ENCODE measurements around the gene CACNA2D3.

Gene CACNA2D3

DNA sequence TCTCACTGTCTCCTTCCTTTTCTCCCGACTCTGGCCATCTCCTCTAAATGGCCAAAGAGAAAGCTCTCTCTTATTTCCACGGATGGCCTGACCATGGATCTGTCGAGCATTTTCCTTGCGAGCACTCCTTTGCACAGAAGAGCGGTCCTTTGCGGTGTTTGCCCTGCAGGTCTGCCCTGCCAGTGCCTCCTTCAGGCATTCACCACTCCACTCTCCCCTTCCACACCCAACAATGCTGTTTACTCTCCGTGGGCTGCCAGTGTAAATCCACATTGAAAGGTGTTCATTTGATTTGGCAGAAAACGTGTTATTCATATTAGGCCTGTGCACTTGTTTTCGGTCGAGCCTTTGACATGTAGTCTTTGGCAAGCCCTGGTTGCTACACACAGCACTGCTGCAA, 49.6 kb downstream of the CACNA2D3 start:
- no peak for DNase-seq

DNA sequence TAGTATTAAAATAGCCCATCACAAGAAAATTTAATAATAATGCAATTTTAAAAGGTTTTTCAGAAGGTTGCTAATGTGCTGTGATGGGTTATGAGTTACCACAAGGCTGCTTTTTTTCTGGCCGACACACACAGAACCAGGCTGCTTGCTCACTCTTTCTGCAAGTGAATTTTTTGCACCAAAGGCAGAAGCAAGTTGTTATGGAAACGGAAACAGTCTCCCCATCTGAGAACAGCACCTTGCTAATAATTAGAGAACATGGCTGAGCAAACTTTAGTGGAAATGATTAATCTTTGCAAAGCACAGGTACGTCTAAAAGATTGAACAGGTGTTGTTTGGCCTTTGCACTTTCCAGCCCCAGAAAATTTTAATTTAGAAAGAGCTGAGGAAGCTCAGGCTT, 51.0 kb downstream of the CACNA2D3 start:
- no peak for DNase-seq

DNA sequence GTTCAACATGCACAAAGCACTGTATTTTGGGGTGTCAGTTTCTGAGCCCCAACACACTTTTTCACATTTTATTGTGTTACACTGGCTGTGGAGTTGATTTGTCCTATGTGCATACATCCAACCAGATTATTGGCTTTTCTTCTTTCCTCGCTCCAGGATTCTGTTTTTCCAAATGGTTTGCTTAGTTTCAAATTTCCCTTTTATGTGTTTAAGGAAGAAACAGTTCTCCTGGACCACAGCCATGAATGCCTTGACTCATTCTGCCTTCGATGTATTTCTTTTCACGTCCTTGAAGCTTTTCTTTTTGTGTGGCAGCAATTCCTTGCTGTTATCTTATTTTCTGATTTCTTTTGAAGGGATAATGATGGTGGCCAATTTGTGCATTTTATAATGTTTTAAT, 53.8 kb downstream of the CACNA2D3 start:
- DNase-seq, result no peak

DNA sequence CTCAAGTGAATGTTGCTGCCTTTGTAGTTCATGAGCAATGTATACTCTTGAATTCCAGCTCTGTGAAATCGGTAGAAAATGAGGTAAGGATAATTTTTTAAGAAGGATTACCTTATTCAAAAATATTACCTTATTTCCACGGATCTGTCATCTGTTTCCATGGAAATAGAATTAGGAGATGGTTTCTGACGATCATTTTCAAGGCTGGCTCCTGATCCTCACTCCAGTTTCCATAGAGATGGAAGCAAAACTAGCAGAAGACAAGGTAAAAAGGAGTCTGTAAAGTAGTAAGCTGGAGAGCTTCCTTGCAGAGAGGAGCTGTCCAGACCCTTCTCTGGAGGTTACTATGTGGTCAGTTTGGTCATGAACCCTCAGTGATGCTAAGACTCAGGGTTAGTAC, 55.5 kb downstream of the CACNA2D3 start:
- DNase-seq, result no peak

DNA sequence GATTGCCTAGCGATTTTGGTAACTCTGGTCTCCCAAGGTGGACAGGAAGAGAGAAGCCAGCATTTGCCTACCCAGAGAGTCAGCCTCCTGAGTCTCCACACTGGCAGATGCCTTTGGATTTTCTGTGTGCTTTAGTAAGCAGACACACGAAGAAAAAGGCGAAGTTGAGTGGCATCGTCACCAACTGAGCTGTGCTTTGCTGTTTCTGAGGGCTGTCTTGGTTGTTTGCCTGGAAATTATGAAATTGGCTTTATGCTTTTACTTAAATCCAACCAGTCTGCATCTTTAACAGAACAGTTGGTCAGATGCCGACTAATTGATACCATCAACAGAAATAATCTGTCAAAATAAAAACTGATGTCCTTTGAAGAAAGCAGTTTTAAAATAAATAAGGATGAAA, 56.0 kb downstream of the CACNA2D3 start:
- no peak for DNase-seq

DNA sequence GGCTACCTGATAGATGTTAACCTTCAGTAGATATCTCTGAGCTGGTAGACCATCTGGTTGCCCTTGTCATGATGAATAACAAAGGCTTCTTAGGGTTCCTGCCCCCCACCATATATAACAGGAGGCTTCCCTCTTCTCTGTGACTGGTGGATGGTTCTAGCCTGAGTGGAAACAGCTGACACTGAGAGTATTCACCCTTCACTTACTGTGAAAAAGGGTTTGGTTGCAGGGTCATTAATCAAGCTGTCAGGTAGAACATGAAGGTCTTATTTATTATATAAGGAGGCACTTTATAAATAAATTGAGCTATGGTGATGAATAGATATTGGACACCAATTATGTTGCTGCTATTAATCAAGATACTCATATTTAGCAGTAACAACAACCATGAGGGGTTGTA, 58.6 kb downstream of the CACNA2D3 start:
- no peak for DNase-seq

DNA sequence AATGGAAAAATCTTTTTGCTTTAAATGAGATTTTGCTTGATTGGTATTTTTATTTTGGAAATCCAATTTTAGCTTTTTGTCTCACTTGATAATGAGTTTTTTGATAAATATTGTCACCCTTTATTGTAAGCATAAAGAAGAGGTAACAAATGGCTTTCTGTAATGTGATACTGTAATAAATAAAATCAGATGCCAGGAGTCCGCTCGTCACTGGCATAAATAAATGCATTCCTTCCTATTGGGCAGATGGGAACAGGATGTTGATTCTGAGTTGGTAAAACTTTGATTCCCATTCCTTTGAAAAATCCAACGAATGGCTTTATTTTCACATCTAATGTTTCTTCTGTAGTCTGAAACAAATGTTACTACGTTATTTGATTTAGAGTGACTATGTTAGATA, 59.9 kb downstream of the CACNA2D3 start:
- DNase-seq, result no peak

DNA sequence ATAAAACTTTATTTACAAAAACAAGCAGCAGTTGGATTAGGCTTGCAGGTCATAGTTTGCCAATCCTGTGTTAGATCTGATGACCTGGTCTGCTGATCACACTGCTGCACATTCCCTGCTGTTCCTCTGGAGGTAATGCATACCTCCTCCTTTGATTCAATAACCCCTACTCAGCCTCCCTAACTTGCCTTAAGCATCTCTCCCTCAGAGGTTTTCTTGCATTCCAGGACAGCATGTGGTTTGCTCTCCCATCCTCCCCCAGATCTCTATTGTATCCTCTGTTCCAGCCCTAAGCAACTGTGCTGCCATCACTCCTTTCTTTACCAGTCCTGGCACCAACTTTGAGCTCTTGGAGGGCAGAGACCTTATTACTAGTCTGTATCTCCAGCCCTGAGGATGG, 63.4 kb downstream of the CACNA2D3 start:
- DNase-seq, result no peak

DNA sequence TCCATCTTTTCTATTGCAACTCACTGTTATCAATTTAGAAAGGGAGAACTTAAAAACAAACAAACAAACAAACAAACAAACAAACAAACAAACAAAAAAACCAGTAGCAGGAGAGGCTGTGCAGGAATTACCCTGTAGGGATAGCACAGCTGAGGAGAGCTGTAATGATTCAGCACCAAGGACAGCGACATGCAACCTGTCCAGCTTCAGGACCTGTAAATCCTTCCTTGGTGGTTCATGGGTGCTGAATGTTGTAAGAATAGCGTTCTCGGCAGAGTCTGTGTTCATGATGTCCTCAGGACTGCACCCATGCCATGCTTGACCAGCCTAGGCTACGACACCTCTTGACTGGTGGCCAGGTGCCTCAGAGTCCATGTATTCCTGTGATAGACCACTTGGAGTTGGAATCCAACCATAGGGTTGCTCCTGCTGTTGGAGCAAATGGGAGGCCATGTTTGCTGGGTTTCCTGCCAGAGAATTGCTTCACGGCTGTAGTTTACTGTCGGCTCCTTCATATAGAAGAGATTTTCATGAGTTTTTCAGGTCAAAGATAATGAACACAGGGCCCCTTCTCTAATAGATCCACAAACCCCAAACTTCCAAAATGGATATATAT, 65.9 kb downstream of the CACNA2D3 start:
- peak; percentile 3 to 7 for DNase-seq

DNA sequence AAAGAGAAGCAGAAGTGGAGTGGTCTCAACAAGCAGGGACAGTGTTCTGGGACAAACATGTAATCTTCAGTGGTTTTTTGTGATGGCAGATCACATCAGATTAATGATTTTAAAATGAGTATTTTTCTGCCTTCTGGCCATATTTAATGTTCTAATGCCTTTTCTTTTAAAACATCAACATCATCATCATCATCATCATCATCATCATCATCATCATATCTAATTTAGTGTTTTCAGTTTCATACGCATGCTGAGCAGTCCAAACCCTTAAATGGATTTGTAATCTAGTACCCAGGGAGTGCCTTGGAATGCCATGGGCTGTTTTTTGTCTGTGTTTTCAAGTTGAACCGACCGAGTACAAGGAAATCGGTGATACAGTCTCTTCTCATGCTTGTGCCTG, 68.9 kb downstream of the CACNA2D3 start:
- no peak for DNase-seq

DNA sequence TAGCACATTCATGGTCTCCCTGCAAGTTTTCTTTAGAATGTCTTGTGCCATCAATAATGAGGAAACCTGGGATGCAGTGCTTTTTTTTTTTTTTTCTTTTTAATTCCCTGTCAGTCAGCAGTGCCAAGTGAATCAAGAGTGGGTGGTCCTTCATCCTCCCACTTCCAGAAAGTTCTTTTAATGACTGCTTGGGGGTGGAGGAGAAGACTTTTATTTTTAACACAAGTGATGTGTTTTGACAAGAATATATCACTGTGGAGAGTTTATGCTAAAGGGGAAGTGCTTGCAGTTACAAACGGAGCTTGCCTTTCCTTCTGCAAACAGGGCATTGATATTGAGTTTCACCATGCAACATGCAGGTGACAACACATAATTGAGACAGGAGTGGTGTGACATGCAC, 69.7 kb downstream of the CACNA2D3 start:
- no peak for DNase-seq

DNA sequence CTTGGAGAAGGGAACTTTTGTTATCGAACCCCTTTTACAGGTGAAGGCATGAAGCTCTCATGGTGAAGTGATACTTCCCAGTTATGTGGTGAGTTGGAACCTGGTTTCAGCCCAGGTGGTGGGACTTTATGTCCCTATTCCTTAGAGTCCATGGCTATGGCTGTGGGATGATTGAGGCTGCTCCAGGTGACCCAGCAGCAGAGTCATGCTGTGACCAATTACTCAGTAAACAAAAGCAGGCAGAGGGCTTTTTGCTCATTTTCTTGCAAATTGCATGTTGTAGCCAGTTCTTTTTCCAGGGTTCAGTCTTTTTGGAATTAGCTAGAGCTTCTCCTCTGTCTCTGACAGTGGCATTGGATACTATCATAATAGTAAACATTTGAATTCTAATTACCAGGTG, 70.7 kb downstream of the CACNA2D3 start:
- no peak for DNase-seq

DNA sequence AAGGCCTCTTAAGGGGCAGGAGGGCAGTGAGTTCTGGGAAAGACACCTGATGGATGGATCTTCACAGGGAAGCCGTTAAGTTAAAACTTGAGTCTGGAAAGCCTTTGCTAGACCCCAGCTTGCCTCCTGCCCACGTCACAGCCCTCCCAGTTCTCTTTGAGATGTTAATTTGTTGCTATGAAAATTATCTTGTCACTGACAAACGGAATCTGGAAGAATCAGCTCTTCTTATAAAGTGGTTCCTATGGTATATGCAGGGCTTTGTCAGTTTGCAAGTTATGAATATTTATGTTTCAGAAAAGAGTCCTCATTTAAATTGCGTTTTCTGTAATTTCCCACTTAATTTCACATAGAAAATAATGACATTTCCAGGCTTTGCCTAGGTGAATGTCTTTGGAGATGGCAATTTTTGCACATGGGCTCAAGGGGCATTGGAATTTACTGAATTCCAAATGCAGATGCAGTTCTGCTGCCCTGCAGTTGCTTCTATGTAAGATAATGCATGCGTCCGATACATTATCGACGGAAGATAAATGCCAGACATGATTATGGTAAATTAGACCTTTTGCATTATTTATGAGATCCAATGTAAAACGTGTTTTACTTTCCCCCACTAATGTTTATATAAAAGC, 74.1 kb downstream of the CACNA2D3 start:
- no peak for DNase-seq

DNA sequence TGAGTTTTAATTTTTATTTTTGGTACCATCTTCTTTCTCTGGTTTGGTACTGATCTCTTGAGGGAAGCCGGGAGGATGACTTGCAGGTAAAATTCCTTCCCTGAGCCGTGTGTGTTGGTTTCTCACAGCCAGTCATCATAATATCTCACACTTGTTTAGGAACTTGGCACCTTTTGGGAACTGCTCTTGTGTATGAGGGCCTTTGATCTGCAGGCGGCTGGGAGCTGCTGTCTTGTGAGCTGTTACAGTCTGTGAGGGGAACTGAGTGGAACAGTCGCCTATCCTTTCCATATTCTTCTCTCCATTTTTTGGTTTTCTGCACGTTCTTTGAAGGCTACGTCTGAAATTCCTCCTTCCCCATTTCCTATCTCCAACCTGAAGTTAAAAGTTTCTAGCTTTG, 75.2 kb downstream of the CACNA2D3 start:
- DNase-seq, result no peak

DNA sequence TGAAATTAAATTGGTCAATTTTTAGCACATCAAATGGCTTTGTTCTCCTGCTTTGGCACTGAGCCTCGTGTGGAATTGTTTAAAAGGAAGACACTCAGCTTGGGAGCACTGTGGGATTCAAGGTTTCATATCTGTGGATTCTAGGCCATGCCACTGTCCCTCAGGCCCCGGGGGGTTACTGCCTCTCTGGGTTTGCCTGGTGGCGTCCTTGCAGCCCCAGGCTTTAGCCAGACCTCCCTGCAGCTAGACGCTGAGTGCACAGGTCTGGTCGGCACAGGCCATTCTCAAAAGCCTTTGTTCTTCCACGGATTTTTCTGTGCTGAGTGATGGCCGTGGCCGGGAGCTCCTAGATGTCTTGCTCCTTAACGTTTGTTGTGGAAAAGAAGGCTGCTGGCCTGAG, 76.2 kb downstream of the CACNA2D3 start:
- no peak for DNase-seq

DNA sequence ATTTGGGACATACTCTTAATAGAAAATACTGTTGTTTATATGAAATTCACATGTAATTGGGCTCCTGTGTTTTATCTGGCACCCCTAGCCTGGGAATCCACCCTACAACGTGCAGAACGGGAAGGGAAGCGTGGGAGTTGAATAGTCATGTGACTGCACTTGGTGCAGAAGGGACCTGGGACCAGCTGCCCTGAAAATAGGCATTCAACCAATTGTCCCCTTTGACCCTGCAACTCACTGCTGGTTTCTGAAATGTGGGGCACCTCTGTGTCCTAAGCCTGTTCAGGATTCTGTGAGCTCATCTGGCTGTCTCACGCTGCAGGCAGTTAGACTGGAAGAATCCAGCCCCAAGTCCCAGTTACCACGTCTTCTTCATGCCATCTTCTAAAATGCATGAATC, 79.7 kb downstream of the CACNA2D3 start:
- no peak for DNase-seq

DNA sequence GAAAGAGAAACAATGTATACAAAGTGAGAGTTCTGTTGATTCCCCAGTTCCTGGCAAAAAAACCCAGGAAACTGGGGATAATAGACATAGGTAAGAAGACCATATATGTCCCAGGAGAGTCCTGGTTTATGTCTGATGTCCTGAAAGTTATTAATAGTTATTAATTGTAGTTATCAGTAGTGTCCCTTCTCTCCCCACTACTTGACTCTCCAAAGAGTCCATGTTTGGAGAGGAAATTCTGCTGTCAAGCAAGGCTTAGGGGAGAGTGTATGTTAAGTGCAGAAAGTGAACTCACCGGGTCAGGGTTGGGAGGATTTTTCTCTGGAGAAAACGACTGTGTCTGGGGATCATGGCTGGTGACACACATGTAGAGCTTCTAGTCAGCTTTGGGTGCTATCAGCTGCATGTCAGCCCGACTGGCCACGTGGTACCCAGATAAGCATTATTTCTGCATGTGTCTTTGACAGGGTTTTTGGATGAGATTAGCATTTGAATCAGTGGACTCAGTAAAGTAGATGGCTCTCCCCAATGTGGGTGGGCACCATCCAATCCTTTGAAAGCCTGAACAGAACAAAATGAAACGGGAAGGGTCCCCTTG, 80.4 kb downstream of the CACNA2D3 start:
- no peak for DNase-seq

DNA sequence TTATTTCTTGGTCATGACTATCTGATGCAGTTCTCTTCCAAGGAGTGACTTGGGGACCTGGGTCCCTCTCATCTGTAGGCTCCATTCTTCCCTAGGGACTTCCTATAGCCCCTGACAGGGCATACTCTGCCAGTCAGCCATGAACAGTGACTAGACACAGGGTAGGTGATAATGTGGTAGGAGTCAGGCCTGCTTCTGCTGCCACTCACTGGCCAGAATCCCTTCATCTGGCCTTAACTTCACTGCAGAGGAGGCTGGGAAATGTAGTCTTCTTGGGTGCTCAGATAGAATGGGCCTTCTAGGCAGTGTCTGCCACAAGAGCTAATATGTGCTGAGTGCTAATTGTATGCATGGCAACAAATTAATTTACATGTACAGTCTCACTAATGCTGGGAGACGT, 84.5 kb downstream of the CACNA2D3 start:
- DNase-seq, result no peak

DNA sequence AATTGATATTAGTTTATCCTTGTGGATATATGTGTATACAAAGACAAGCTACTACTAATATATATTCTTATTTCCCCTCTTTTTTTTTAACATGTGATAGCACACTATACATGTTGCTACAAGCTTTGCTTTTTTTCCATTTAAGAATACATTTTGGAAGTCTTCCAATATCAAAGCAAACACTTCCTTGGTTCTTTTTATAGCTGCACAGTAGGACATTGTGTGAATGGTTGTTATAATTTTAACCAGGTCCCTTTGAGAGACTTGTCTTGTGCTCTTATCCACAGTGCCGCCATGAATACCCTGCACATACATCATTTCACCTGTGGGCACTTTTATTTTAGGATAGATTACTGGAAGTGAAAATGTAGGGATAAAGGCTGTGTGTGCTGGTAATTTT, 88.7 kb downstream of the CACNA2D3 start:
- DNase-seq, result no peak

DNA sequence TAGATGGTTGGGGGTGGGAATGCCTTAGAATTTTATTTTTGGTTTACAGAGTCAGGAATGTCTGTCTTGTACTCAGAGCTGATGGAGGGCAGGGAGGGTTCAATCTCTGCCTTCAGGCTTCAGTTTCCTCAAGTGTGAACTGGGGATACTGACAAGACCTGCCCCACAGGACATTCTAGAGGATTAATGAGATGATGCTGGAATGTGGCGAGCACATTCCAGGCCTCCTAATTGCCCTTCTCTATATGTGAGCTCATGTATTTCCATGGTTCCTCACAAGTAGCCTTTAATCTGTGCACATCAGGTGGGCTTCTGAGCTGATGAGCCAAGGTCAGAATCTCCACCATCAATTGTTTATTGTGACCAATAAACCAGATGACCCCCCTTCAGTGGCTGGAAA, 90.4 kb downstream of the CACNA2D3 start:
- no peak for DNase-seq

DNA sequence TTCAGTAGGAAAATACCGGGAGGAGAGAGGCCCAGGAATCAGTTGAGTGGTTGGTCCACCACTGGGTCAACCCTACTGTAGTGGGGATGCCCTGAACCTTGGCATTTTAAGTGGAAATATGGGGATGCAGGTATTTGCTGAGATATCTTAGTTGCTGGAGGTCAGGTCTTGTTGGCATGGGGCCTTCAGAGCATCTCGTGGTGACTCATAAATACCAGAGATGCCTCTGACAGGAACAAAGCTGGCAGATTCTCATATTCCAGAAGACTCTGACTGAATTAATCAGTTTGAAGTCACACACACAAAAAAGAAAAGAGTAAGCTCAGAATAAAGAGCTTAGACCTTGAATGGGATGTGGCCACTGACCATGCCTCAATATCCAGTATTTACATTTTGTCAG, 91.6 kb downstream of the CACNA2D3 start:
- DNase-seq, result no peak

DNA sequence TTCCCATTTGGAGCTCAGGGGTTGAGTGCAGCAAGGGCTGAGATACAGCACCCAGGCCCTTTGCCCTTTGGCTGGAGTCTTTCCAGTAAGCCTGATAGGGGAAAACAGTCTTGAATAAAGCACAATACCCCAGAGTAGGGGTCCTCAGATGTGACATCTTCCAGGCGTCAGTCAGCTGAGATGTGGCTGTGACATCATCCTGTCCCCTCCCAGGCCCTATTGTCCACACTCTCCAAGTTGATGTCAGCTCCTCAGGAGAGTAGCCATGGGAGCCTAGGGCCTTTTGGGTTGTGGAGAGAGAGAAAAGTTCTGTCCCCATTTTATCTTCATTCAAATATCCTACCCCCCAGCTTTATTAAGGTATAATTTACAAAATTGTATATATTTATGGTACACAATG, 92.5 kb downstream of the CACNA2D3 start:
- no peak for DNase-seq

DNA sequence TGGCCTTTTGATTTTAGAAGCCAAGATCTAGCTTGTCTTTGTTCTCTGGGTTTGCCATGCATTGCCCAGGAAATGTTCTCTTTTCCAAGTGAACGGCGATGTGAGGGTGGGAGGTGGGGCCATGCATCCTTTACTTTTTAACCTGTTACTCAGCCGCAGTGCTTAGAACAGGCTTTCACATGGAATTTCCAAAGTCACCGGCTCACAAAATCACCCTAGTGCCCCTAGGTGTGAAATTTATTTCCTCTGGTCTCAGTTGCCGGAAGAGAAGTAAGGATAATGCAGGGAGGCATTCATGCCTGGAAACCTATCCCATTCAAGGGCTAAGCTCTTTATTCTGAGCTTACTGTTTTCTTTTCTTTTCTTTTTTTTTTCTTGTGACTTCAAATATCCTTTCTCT, 93.2 kb downstream of the CACNA2D3 start:
- DNase-seq, result no peak

DNA sequence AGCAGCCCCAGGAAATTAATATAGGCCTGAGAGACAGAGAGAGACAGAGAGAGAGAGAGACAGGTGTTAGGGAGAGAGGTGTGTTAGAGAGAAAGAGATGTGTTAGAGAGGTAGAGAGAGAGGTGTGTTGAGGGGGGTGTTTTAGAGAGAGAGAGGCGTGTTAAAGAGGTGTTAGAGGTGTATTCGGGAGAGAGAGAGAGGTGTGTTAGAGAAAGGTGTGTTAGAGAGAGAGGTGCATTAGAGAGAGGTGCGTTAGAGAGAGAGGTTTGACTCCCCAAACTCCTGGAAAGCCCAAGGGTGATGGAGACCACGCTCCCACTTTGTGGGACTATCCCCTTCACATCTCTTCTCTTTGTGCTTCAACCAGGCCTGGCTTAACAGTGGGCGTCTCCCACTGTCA, 95.5 kb downstream of the CACNA2D3 start:
- DNase-seq, result no peak

DNA sequence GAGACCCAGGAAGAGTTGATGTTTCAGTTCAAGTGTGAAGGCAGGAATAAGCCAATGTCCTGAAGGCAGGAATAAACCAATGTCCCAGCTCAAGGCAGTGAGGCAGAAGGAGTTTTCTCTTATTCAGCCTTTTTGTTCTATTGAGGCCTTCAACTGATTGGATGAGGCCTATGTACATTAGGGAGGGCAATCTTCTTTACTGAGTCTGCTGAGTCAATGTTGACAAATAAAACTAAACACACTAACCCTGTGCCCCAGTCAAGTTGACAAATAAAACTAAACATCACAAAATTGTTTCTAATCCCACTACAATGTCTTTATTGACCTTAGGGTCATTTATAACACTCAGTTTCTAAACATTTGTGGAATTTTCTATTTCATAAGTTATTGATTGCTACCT, 100.0 kb downstream of the CACNA2D3 start:
- DNase-seq, result no peak

All from stimulated activated CD4-positive, alpha-beta T cell treated with anti-CD3 and anti-CD28 coated beads, Interleukin-2, amount 100 ng/mL, for 48 hours (primary cell).